GM13977 (cell line): ENCODE results near the gene TMEM139.

ENCODE experiments used
- DNase-seq: peaks from one replicate; pipeline ENCODE4 v3.0.0; 2012; ENCODE audit warnings: low spot score
- in situ Hi-C: fragments of 300-500 bp; cut with MboI; formaldehyde crosslinking; loops from one replicate; pipeline ENCODE4 v1.12.0; 2022; ENCODE audit warnings: low sequenced_read_pairs, low pct_unique_long_range_greater_than_20kb, mixed read lengths, inconsistent platforms; ENCODE audit not compliant: unreplicated experiment
- TF ChIP-seq, protein P1 (sequence below): IDR thresholded peaks from 2 replicates; pipeline ENCODE4 v1.5.1; 2012; ENCODE audit warnings: mild to moderate bottlenecking, control low read depth; ENCODE audit not compliant: insufficient read depth; ENCODE audit errors: extremely low read depth, missing control alignments

TMEM139 gene

DNA sequence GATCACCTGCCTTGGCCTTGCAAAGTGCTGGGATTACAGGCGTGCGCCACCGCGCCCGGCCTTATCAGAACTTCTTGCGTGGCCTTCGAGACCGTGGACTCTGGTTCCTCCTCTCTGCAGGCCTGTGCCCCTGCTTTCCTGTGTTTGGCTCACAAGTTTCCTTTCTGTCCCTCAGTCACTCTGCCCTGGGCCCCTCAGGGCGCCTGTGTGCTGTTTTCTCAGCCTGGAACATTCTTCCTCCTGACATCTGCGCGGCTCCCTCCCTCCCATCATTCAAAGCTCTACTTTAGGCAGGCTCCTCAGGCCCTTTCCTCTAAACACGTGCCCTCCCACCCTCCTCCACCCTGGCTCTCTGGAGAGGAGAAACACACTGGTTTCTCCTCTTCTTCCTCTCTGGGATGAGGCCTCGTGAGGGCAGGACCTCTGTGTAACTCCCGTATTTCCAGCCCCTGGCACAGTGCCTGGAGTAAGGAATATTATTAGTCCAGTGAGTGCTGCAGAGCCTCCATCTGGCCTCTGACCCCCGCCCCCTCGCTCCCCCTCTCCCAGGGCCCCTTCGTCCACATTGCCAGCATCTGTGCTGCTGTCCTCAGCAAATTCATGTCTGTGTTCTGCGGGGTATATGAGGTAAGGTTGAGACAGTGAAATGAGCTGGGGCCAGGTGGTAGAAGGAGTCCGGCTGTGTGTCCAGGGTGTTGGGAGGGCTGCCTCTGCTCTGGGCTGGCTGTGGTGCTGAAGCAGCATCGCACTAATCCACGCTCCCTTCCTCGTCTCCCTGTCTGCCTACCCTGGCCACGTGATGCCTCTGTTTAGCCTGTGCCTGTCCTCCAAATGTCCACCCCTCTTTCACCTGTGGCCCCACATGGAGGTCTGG, 38.2 kb downstream of the TMEM139 start:
- in situ Hi-C loops, result no loop called here
- TF ChIP-seq, protein P1, sequence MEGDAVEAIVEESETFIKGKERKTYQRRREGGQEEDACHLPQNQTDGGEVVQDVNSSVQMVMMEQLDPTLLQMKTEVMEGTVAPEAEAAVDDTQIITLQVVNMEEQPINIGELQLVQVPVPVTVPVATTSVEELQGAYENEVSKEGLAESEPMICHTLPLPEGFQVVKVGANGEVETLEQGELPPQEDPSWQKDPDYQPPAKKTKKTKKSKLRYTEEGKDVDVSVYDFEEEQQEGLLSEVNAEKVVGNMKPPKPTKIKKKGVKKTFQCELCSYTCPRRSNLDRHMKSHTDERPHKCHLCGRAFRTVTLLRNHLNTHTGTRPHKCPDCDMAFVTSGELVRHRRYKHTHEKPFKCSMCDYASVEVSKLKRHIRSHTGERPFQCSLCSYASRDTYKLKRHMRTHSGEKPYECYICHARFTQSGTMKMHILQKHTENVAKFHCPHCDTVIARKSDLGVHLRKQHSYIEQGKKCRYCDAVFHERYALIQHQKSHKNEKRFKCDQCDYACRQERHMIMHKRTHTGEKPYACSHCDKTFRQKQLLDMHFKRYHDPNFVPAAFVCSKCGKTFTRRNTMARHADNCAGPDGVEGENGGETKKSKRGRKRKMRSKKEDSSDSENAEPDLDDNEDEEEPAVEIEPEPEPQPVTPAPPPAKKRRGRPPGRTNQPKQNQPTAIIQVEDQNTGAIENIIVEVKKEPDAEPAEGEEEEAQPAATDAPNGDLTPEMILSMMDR, result no peak

DNA sequence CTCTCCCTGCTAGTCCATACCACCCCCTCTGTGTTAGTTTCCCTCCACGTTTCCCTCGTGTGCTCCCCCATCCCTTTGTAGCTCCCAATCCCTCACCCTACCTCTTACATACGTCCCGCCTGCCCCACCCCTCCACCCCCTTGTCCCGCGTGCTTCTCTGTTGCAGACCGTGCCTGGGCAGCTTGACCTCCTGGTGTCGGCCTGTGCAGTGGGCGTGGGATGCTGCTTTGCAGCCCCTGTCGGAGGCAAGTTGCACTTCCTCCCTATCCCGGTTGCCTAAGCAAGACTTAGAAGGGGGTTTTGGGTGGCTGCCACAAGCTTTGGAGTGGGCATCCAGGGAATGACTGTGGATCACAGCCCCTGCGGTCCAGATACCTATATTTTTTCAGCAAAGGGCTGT, 38.9 kb downstream of the TMEM139 start:
- TF ChIP-seq, protein P1, result no peak
- DNase-seq, result no peak
- in situ Hi-C loops, result no loop called here

More for the DNA sequence above, 38.2 kb downstream of the TMEM139 start:
- no peak for DNase-seq

DNA sequence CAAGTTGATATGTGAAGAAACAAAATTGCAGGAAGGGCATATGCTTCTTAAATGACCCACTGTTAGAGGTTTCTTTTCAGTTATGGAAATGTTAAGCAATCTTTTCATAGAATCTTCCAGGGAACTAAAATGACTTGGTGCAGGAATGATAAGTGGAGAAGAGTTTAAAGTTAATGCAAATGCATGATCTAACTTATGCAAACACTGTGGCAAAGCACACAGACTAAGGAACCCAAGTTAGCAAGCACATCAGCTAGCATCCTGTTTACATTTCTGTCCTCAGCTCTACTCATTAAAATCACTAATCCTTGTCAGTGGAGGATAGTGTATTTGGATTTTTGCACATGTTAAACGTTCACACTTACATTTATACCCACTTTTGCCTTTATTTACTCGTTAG, 40.5 kb downstream of the TMEM139 start:
- no peak for DNase-seq
- TF ChIP-seq, protein P1, result no peak
- in situ Hi-C loops, result no loop called here

DNA sequence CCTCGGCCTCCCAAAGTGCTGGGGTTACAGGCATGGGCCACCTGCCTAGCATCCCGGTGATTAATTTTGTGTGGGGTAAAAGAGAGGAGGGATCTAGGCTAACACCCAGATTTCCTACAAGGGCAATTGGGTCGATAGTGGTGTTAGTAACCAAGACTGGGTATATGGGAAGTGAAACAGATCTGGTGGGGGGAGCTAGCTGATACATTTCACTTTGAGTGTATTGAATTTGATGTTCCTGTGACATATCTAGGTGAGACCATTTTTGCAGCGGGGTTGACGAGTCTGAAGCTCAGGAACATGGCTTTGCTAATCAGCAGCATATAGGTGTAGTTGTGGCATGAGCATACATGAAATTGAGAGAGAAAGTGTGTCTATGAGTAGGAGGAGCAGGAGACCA, 43.1 kb downstream of the TMEM139 start:
- no peak for DNase-seq
- TF ChIP-seq, protein P1, result no peak
- in situ Hi-C loops, result no loop called here

DNA sequence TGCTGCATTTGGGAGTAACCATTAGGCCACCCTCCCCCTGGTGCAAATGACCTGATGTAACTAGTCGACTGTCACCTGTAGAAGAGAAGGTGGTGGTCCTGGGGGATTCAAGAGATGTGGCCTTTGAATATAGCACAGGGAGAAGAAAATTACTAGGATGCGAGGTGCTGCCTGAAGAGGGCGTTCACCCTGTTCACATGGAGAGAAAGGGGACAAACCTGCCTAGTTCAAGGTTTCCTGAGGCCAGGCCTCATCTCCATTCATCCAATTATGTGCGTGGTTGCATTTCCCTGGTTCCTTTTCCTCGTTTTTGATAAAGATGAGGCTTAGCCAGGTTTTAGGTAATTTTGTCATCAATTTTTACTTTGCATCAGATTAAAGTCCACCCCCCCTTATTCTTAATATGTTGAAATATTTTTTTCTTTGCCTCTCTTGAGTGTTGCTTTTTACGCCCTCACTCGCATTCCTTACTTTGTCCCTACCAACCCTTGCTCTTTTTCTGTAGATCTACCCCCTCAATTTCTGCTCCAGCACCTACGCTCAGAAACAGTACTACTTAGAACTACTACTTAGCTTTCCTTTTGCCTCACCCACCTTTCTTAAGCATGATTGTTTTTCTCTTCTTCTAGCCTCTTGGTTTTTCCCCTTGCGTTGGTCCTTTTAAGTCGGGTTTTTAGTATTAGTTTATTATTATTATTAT, 44.9 kb downstream of the TMEM139 start:
- in situ Hi-C loops, result no loop called here
- TF ChIP-seq, protein P1, result no peak
- DNase-seq, result no peak

DNA sequence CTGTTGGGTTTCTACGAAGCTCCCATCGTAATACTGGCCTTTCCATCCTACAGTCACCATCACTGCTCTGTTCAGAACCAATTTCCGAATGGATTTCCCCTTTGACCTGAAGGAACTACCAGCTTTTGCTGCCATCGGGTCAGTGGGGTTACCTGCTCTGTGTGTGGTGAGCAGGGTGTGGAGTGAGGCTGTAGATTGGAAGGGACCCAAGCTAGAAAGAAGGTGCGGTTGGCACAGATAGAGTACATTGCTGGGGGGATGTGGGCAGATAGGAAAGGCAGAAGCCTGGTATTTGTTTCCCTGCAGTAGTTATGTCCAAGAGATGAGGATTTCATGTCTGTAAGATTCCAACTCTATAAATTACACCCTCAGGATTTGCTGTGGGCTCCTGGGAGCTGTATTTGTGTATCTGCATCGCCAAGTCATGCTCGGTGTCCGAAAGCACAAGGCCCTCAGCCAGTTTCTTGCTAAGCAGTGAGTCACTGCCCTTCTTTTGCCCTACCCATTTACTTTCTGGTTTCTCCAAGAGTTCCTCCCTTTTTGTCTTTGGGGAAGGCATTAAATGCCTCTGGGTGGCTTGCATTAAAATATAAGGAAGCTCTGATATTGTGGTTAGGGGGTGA, 46.5 kb downstream of the TMEM139 start:
- in situ Hi-C loops, result no loop called here
- DNase-seq, result no peak

More for the DNA sequence above, 46.5 kb downstream of the TMEM139 start:
- TF ChIP-seq, protein P1, result no peak
